ENCODE measurements around the gene CNTNAP2.

DNA sequence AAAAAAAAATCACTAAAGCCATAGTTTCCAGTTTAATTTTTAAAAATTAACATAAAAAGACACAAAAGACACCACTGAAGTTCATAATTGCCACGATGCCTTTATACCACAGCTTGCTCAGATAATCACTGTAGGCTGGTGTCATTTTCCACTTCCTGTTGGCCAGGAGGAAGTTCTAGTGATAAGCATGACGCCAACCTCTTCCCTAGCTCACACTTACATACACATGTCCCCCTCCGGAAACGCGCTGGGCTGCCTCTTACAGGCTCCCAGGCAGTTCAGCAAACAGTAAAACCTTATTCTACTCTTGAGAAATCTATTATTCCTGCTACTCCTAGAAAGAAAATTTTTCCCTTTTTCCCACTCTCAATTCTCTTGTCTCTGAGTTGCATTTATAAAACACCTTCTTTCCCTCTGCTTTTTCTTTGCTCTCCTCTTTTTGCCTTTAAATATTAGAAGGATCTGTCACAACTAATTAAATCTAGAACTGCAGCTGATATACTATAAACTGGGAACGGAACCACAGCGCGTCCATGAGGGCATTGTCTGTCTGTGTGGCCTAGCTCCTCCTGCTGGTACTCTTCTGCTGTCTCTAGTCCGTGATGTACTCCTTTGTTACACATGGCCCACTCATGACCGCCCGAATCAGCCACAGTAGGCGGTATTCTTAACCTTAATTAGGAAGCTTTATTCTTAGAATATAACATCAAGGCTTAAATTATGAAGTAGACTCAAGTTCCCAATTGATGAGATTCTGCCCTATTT, 664.9 kb downstream of the CNTNAP2 start:
- TF ChIP-seq EZH2 (IDR thresholded peaks at IDR 0.05; ENCODE audit: low read length, missing control alignments), result no peak
- TF ChIP-seq, protein P1, sequence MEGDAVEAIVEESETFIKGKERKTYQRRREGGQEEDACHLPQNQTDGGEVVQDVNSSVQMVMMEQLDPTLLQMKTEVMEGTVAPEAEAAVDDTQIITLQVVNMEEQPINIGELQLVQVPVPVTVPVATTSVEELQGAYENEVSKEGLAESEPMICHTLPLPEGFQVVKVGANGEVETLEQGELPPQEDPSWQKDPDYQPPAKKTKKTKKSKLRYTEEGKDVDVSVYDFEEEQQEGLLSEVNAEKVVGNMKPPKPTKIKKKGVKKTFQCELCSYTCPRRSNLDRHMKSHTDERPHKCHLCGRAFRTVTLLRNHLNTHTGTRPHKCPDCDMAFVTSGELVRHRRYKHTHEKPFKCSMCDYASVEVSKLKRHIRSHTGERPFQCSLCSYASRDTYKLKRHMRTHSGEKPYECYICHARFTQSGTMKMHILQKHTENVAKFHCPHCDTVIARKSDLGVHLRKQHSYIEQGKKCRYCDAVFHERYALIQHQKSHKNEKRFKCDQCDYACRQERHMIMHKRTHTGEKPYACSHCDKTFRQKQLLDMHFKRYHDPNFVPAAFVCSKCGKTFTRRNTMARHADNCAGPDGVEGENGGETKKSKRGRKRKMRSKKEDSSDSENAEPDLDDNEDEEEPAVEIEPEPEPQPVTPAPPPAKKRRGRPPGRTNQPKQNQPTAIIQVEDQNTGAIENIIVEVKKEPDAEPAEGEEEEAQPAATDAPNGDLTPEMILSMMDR (conservative IDR thresholded peaks at IDR 0.05 in 1 of 2, IDR thresholded peaks at IDR 0.05 in 1 of 2; ENCODE audit: low read depth in 1 of 2, low read length in 2 of 2), result no peak

Data from fibroblast of lung (primary cell).